Stomach (tissue), 9 donors: Measurements from ENCODE around the gene RAB28. TPM values are rescaled to one million over a fixed set of nuclear protein-coding genes. Genes with fewer than 3 reads are reported as not detected.

Experiments used
- DNase-seq, 2 donors: peaks; one replicate each; pipeline versions ENCODE4 v3.0.0 to v3.0.0-alpha.2; 2013 to 2019
- H3K27ac ChIP-seq, 5 donors: fragments of 200-600 bp in 4 of 5; sonication (generic) in 4 of 5; one replicate each; pipeline ENCODE4 v1.5.1; 2013 to 2019; ENCODE audit warnings: mild to moderate bottlenecking in 1 of 5, moderate library complexity in 1 of 5
- H3K27me3 ChIP-seq, 3 donors: fragments of 200-600 bp; sonication (generic); one replicate each; pipeline ENCODE4 v1.5.1; 2017 to 2019; ENCODE audit warnings: mixed run types in 1 of 3
- H3K36me3 ChIP-seq, 4 donors: fragments of 200-600 bp; sonication (generic); 1 replicate in 3 of 4; 2 replicates in 1 of 4; pipeline ENCODE4 v1.5.1; 2016 to 2019
- H3K4me1 ChIP-seq, 4 donors: fragments of 200-600 bp; sonication (generic); one replicate each; pipeline ENCODE4 v1.5.1; 2016 to 2019
- H3K4me3 ChIP-seq, 4 donors: fragments of 200-600 bp; sonication (generic) in 3 of 4; one replicate each; pipeline ENCODE4 v1.5.1; 2016 to 2019; ENCODE audit warnings: mild to moderate bottlenecking in 1 of 4
- H3K9me3 ChIP-seq, 4 donors: fragments of 200-600 bp; sonication (generic); one replicate each; pipeline ENCODE4 v1.5.1; 2016 to 2019
- CTCF ChIP-seq, 7 experiments: fragments of 450-650 bp in 4 of 7; fragments of 200-600 bp in 3 of 7; sonication (generic) in 3 of 7; IDR thresholded peaks; one replicate each; pipeline ENCODE4 v1.5.1; 2016 to 2019; ENCODE audit warnings: antibody characterized with exemption in 7 of 7, control low read depth in 2 of 7, mild to moderate bottlenecking in 1 of 7
- EP300 ChIP-seq: sonication (generic); formaldehyde crosslinking; IDR thresholded peaks from one replicate; pipeline ENCODE4 v1.6.1; 2017; ENCODE audit warnings: antibody characterized with exemption
- POLR2A ChIP-seq, 4 donors: fragments of 450-650 bp; IDR thresholded peaks; one replicate each; pipeline ENCODE4 v1.6.1; 2016; ENCODE audit warnings: antibody characterized with exemption in 4 of 4, control low read depth in 2 of 4, mild to moderate bottlenecking in 1 of 4, moderate library complexity in 1 of 4
- POLR2AphosphoS5 ChIP-seq, 3 donors: sonication (generic); formaldehyde crosslinking; IDR thresholded peaks; one replicate each; pipeline ENCODE4 v1.6.1; 2016; ENCODE audit warnings: antibody characterized with exemption in 3 of 3
- WGBS, 5 donors: extraction: QIAGEN DNeasy Blood & Tissue Kit in 3 of 5; methylation state at CpG; one replicate each; pipeline versions ENCODE4 v1.1.5 to v1.1.7; 2013 to 2018; 5-methylcytosine and 5-hydroxymethylcytosine counted together
- intact Hi-C: fragments of 100-400 bp; cut with DNase I; formaldehyde crosslinking; loops from one replicate; pipeline ENCODE4 v1.15.1; 2023; ENCODE audit warnings: low total_unique reads
- polyA plus RNA-seq, 3 donors: library from polyadenylated mRNA; stranded (reverse); fragments of 200-250 nt; gene quantifications; one replicate each; pipeline ENCODE4 v1.2.3, GENCODE V29; 2013
- total RNA-seq, 5 donors: library from RNA; depleted of rRNA; stranded (reverse); fragments of >200 nt; gene quantifications; one replicate each; pipeline versions ENCODE4 v1.1.0 to v1.2.3, GENCODE V29; 2014 to 2016
- donor health status: healthy with polysubstance abuse.
- donor health status: Bipolar disorder and iron deficiency.
- donor health status: healthy.

Gene RAB28
- total and polyA plus RNA-seq, 8 donors, result 0.29 to 27.2 (median 14.7) TPM

- Histone ChIP-seq H3K36me3 (peaks cover 0 to 17% (median 9%) of the 10 kb centered on the region in 4 donors), H3K27ac (no peak overlapping the region), H3K4me1 (no peaks in the 10 kb centered on the region), H3K4me3 (no peak overlapping the region), H3K27me3 (no peaks in the 10 kb centered on the region), H3K9me3 (no peaks in the 10 kb centered on the region)
- no peak for DNase-seq
- WGBS, 5 donors, result 67 to 93% (median 85%) methylated on average over 2 of the region's 2 CpGs
- TF ChIP-seq EP300 (no peak), POLR2AphosphoS5 (IDR thresholded peaks at IDR 0.05) (no peak)
- intact Hi-C loops, result no loop called here
Measured at GRCh38 chr4:13449590-13449989, 34.5 kb downstream of the RAB28 start.

GRCh38 chr4:13445841-13446790, 38.0 kb downstream of the RAB28 start:
- Histone ChIP-seq H3K4me1 (no peaks in the 10 kb centered on the region), H3K4me3 (no peak overlapping the region), H3K36me3 (peaks cover 0 to 14% (median 5%) of the 10 kb centered on the region in 4 donors), H3K27me3 (no peaks in the 10 kb centered on the region), H3K9me3 (no peaks in the 10 kb centered on the region), H3K27ac (no peak overlapping the region)
- DNase-seq, result no peak
- 87 to 92% (median 89%) methylated on average over 21 to 22 of the region's 22 CpGs for WGBS, 5 donors
- TF ChIP-seq EP300 (no peak), CTCF (IDR thresholded peaks at IDR 0.05) (no peak), POLR2AphosphoS5 (IDR thresholded peaks at IDR 0.05) (no peak), POLR2A (IDR thresholded peaks at IDR 0.05) (no peak)
- intact Hi-C loops, result no loop called here

GRCh38 chr4:13441506-13441905, 42.6 kb downstream of the RAB28 start:
- Histone ChIP-seq H3K27ac (no peak overlapping the region), H3K4me3 (no peak overlapping the region), H3K9me3 (peaks cover 0 to 23% (median 3%) of the 10 kb centered on the region in 4 donors), H3K36me3 (peaks cover 0 to 13% (median 5%) of the 10 kb centered on the region in 4 donors), H3K27me3 (no peaks in the 10 kb centered on the region), H3K4me1 (no peaks in the 10 kb centered on the region)
- TF ChIP-seq POLR2A (IDR thresholded peaks at IDR 0.05) (no peak), POLR2AphosphoS5 (IDR thresholded peaks at IDR 0.05) (no peak), EP300 (no peak), CTCF (IDR thresholded peaks at IDR 0.05) (no peak)
- intact Hi-C loops, result no loop called here
- DNase-seq, result no peak

- DNase-seq, result no peak
- H3K27me3 ChIP-seq, result no peaks in the 10 kb centered on the region
- H3K9me3 ChIP-seq, result peaks cover 0 to 28% (median 3%) of the 10 kb centered on the region in 4 donors
- no peaks in the 10 kb centered on the region for H3K36me3 ChIP-seq
- peaks cover 0 to 14% (median 7%) of the 10 kb centered on the region in 4 donors for H3K4me1 ChIP-seq
- H3K4me3 ChIP-seq, result no peak overlapping the region
- H3K27ac ChIP-seq, result no peak overlapping the region
- TF ChIP-seq POLR2AphosphoS5 (IDR thresholded peaks at IDR 0.05) (no peak), EP300 (no peak), CTCF (IDR thresholded peaks at IDR 0.05) (no peak), POLR2A (IDR thresholded peaks at IDR 0.05) (no peak)
- intact Hi-C loops, result no loop called here
- 84 to 92% (median 90%) methylated on average over 2 of the region's 2 CpGs for WGBS, 5 donors
Measured at GRCh38 chr4:13436962-13437361, 47.2 kb downstream of the RAB28 start.

GRCh38 chr4:13432453-13432852, 51.7 kb downstream of the RAB28 start:
- TF ChIP-seq POLR2AphosphoS5 (IDR thresholded peaks at IDR 0.05) (no peak), EP300 (no peak), CTCF (IDR thresholded peaks at IDR 0.05) (no peak), POLR2A (IDR thresholded peaks at IDR 0.05) (no peak)
- no peaks in the 10 kb centered on the region for H3K27me3 ChIP-seq
- no peak overlapping the region for H3K4me3 ChIP-seq
- WGBS, 5 donors, result 79 to 89% (median 83%) methylated on average over 1 of the region's 1 CpG
- no peak for DNase-seq
- peaks cover 0 to 14% (median 3%) of the 10 kb centered on the region in 4 donors for H3K9me3 ChIP-seq
- peaks cover 0 to 20% (median 12%) of the 10 kb centered on the region in 4 donors for H3K4me1 ChIP-seq
- no peak overlapping the region for H3K27ac ChIP-seq
- no peaks in the 10 kb centered on the region for H3K36me3 ChIP-seq
- intact Hi-C loops, result no loop called here
